Astrocyte (in vitro differentiated cells and primary cell): ENCODE measurements around the gene LRRC8D. TPM values are rescaled to one million over a fixed set of nuclear protein-coding genes. Genes with fewer than 3 reads are reported as not detected.

ENCODE experiments used
- DNase-seq: peaks from one replicate; pipeline ENCODE4 v3.0.0-alpha.2; 2010; ENCODE audit warnings: low read depth
- FAIRE-seq: peaks from 2 replicates; lab custom pipeline; 2011; peaks lifted over from hg19 to GRCh38; lab: Jason Lieb, UNC
- H2AFZ ChIP-seq: 2 replicates; pipeline ENCODE4 v1.6.0; 2012; ENCODE audit warnings: low read depth, low read length, inconsistent platforms
- H3K27ac ChIP-seq: 2 replicates; pipeline ENCODE4 v1.5.1; 2011; ENCODE audit warnings: low read depth, low read length, inconsistent platforms
- H3K27me3 ChIP-seq: 2 replicates; pipeline ENCODE4 v1.6.0; 2011; ENCODE audit warnings: low read length, inconsistent platforms; ENCODE audit not compliant: insufficient read depth
- H3K36me3 ChIP-seq: 2 replicates; pipeline ENCODE4 v1.5.1; 2011; ENCODE audit warnings: low read length, inconsistent platforms; ENCODE audit not compliant: insufficient read depth
- H3K4me1 ChIP-seq: 2 replicates; pipeline ENCODE4 v1.5.1; 2011; ENCODE audit warnings: low read length, inconsistent platforms; ENCODE audit not compliant: insufficient read depth
- H3K4me2 ChIP-seq: 2 replicates; pipeline ENCODE4 v1.6.0; 2012; ENCODE audit warnings: low read length, inconsistent platforms
- H3K4me3 ChIP-seq: 2 replicates; pipeline ENCODE4 v1.5.1; 2011; ENCODE audit warnings: low read depth, mild to moderate bottlenecking, low read length, inconsistent platforms; ENCODE audit not compliant: insufficient read depth
- H3K79me2 ChIP-seq: 2 replicates; pipeline ENCODE4 v1.6.0; 2012; ENCODE audit warnings: mild to moderate bottlenecking, low read length, inconsistent platforms; ENCODE audit not compliant: insufficient read depth
- H3K9ac ChIP-seq: 2 replicates; pipeline ENCODE4 v1.6.0; 2012; ENCODE audit warnings: mild to moderate bottlenecking, low read length, inconsistent platforms
- H3K9me3 ChIP-seq: 2 replicates; pipeline ENCODE4 v1.5.1; 2012; ENCODE audit warnings: low read depth, mild to moderate bottlenecking, low read length, inconsistent platforms; ENCODE audit not compliant: insufficient read depth
- H4K20me1 ChIP-seq: 2 replicates; pipeline ENCODE4 v1.6.0; 2012; ENCODE audit warnings: low read length, inconsistent platforms; ENCODE audit not compliant: insufficient read depth
- H3K27ac Mint-ChIP-seq: one replicate; pipeline ENCODE4 v1.8.0; 2021; ENCODE audit warnings: mild to moderate bottlenecking, mixed read lengths; ENCODE audit not compliant: unreplicated experiment
- H3K27me3 Mint-ChIP-seq: one replicate; pipeline ENCODE4 v1.8.0; 2021; ENCODE audit warnings: low read depth, mixed read lengths; ENCODE audit not compliant: unreplicated experiment
- H3K36me3 Mint-ChIP-seq: one replicate; pipeline ENCODE4 v1.8.0; 2021; ENCODE audit warnings: low read depth, mixed read lengths; ENCODE audit not compliant: unreplicated experiment
- H3K4me1 Mint-ChIP-seq: one replicate; pipeline ENCODE4 v1.8.0; 2021; ENCODE audit warnings: low read depth, mixed read lengths; ENCODE audit not compliant: unreplicated experiment
- H3K4me3 Mint-ChIP-seq: one replicate; pipeline ENCODE4 v1.8.0; 2021; ENCODE audit warnings: mild to moderate bottlenecking, moderate library complexity, mixed read lengths; ENCODE audit not compliant: unreplicated experiment
- H3K9me3 Mint-ChIP-seq: one replicate; pipeline ENCODE4 v1.8.0; 2021; ENCODE audit warnings: mild to moderate bottlenecking, mixed read lengths; ENCODE audit not compliant: unreplicated experiment
- EZH2 ChIP-seq: IDR thresholded peaks from 2 replicates; pipeline ENCODE4 v1.6.1; 2012; ENCODE audit warnings: mild to moderate bottlenecking, low read length, inconsistent platforms; ENCODE audit not compliant: insufficient read depth
- total RNA-seq: library from RNA; stranded (reverse); gene quantifications from 2 replicates; pipeline ENCODE4 v1.2.1, GENCODE V29; 2021
- TF ChIP-seq, protein P1 (sequence below): IDR thresholded peaks from 2 replicates; pipeline ENCODE4 v1.5.1; 2011; ENCODE audit warnings: low read depth, mild to moderate bottlenecking, inconsistent platforms, low read length, moderate library complexity; ENCODE audit not compliant: insufficient read depth

LRRC8D gene
- total RNA-seq, 1 donor from 2014 or later = 36.9 TPM

DNA sequence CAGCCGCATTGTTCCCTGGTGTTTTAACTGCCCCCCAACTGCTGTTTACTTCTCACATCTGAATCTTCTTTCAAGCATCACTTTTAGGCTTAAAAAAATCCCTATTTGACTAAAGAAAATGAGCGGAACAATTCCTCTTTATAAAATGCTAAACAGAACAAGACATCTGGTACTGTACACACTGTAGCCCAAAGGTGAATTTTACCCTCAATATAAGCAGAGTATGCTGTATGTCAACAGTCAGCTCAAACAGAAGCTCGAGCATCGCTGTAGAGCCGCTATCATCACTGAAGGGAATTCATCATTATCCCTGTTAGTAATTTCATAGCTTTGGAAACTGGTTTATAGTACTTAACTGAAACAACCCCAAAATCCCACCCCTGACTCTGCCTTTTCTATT lies 85.3 kb downstream of the LRRC8D start:
- no peak for DNase-seq
- H4K20me1 ChIP-seq = no peaks in the 10 kb centered on the region
- Mint-ChIP-seq H3K4me1 (peaks cover 64% of the 10 kb centered on the region), H3K36me3 (peaks cover 5% of the 10 kb centered on the region), H3K27ac (peak overlapping the region; percentile 77), H3K4me3 (peak overlapping the region; percentile 77), H3K9me3 (no peaks in the 10 kb centered on the region), H3K27me3 (no peaks in the 10 kb centered on the region)
- peaks cover 50% of the 10 kb centered on the region for H3K4me1 ChIP-seq
- H3K4me2 ChIP-seq = peak overlapping the region; percentile 74
- TF ChIP-seq, protein P1, sequence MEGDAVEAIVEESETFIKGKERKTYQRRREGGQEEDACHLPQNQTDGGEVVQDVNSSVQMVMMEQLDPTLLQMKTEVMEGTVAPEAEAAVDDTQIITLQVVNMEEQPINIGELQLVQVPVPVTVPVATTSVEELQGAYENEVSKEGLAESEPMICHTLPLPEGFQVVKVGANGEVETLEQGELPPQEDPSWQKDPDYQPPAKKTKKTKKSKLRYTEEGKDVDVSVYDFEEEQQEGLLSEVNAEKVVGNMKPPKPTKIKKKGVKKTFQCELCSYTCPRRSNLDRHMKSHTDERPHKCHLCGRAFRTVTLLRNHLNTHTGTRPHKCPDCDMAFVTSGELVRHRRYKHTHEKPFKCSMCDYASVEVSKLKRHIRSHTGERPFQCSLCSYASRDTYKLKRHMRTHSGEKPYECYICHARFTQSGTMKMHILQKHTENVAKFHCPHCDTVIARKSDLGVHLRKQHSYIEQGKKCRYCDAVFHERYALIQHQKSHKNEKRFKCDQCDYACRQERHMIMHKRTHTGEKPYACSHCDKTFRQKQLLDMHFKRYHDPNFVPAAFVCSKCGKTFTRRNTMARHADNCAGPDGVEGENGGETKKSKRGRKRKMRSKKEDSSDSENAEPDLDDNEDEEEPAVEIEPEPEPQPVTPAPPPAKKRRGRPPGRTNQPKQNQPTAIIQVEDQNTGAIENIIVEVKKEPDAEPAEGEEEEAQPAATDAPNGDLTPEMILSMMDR = no peak
- no peak for TF ChIP-seq EZH2
- H3K27ac ChIP-seq = peak overlapping the region; percentile 75
- H3K9me3 ChIP-seq = no peaks in the 10 kb centered on the region
- no peak for FAIRE-seq
- no peaks in the 10 kb centered on the region for H3K27me3 ChIP-seq
- H3K36me3 ChIP-seq = no peaks in the 10 kb centered on the region
- no peak overlapping the region for H3K4me3 ChIP-seq
- no peaks in the 10 kb centered on the region for H3K79me2 ChIP-seq
- peak overlapping the region; percentile 47 for H3K9ac ChIP-seq
- no peak overlapping the region for H2AFZ ChIP-seq

GRCh38 chr1:89907727-89908212 lies 86.9 kb downstream of the LRRC8D start:
- no peaks in the 10 kb centered on the region for H3K9me3 ChIP-seq
- no peaks in the 10 kb centered on the region for H3K27me3 Mint-ChIP-seq
- DNase-seq (peak; percentile 66), FAIRE-seq (peak; percentile 41)
- H3K4me1 Mint-ChIP-seq = peaks cover 79% of the 10 kb centered on the region
- H3K79me2 ChIP-seq = no peaks in the 10 kb centered on the region
- no peak overlapping the region for H3K4me3 Mint-ChIP-seq
- H3K27ac ChIP-seq = peak overlapping the region; percentile 75
- H2AFZ ChIP-seq = no peak overlapping the region
- H3K4me1 ChIP-seq = peaks cover 60% of the 10 kb centered on the region
- TF ChIP-seq EZH2 = no peak
- TF ChIP-seq, protein P1 = no peak
- no peaks in the 10 kb centered on the region for H3K9me3 Mint-ChIP-seq
- peak overlapping the region; percentile 77 for H3K27ac Mint-ChIP-seq
- peak overlapping the region; percentile 40 for H3K9ac ChIP-seq
- no peak overlapping the region for H3K4me3 ChIP-seq
- no peaks in the 10 kb centered on the region for H4K20me1 ChIP-seq
- no peaks in the 10 kb centered on the region for H3K36me3 ChIP-seq
- H3K27me3 ChIP-seq = no peaks in the 10 kb centered on the region
- H3K4me2 ChIP-seq = peak overlapping the region; percentile 74
- no peaks in the 10 kb centered on the region for H3K36me3 Mint-ChIP-seq

DNA sequence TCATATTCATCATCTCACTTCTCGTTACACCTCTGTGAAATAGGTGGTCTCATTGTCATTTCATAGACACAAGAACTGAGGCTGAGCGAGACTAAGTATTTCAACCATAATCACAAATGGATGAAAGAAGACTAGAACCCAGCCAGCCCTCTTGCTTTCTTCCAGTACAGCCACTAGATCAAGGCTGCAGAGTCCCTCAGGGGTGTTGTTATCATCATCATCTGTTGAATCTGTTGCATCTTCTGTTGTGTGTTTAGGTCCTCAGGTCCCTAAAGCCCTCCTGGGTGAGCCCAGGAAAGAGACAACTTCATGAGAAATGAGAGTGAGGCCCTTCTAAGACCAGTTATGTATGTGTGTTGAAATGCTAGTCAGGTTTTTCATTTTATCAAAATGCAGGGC lies 87.4 kb downstream of the LRRC8D start:
- peaks cover 84% of the 10 kb centered on the region for H3K4me1 Mint-ChIP-seq
- FAIRE-seq (no peak), DNase-seq (no peak)
- no peaks in the 10 kb centered on the region for H3K9me3 Mint-ChIP-seq
- H3K36me3 Mint-ChIP-seq = no peaks in the 10 kb centered on the region
- peak overlapping the region; percentile 25 for H3K9ac ChIP-seq
- no peak overlapping the region for H3K4me3 Mint-ChIP-seq
- no peak for TF ChIP-seq EZH2
- TF ChIP-seq, protein P1 = no peak
- H3K27me3 ChIP-seq = no peaks in the 10 kb centered on the region
- peaks cover 60% of the 10 kb centered on the region for H3K4me1 ChIP-seq
- no peak overlapping the region for H3K4me3 ChIP-seq
- H4K20me1 ChIP-seq = no peaks in the 10 kb centered on the region
- no peaks in the 10 kb centered on the region for H3K79me2 ChIP-seq
- no peaks in the 10 kb centered on the region for H3K27me3 Mint-ChIP-seq
- H3K9me3 ChIP-seq = no peaks in the 10 kb centered on the region
- H2AFZ ChIP-seq = no peak overlapping the region
- H3K36me3 ChIP-seq = no peaks in the 10 kb centered on the region
- H3K27ac Mint-ChIP-seq = peak overlapping the region; percentile 82
- peak overlapping the region; percentile 75 for H3K27ac ChIP-seq
- peak overlapping the region; percentile 74 for H3K4me2 ChIP-seq
